Fibroblast of skin of left quadriceps (primary cell): ENCODE data around the gene SYF2.
"Not testable (repeated sequence)": the region's sequence is repeated elsewhere in the genome, so short reads cannot be mapped to it uniquely, and the experiment has no call there.

ENCODE experiments used
- DNase-seq, 2 experiments: peaks; one replicate each; pipeline ENCODE4 v3.0.0-alpha.2; 2013; ENCODE audit warnings: low read depth in 2 of 2

SYF2 gene

GRCh38 chr1:25206201-25206600, 26.1 kb downstream of the SYF2 start:
- no peak for DNase-seq

DNA sequence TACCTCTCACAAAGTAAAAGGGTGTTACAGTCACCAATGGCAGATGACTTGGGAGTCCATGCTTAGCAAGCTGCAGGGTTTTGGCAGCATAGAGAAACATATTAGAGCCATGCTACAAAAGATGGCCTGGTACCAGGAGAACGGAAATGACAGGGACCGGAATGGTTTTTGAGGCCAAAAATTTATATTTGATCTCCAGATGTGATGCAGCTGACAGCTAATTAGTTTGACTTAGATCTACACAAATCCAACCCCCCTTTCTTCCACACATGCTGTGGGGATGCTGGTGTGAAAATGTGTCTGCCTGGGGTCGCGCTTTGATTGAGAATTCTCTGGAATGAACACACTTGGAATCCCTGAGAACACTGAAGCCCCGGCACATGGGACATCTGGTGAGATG, 26.5 kb downstream of the SYF2 start:
- no peak for DNase-seq

- DNase-seq, result peak; percentile 71 to 72
Measured at GRCh38 chr1:25204797-25205480, 27.4 kb downstream of the SYF2 start.

- no peak for DNase-seq
Measured at GRCh38 chr1:25201006-25201405, 31.3 kb downstream of the SYF2 start.

DNA sequence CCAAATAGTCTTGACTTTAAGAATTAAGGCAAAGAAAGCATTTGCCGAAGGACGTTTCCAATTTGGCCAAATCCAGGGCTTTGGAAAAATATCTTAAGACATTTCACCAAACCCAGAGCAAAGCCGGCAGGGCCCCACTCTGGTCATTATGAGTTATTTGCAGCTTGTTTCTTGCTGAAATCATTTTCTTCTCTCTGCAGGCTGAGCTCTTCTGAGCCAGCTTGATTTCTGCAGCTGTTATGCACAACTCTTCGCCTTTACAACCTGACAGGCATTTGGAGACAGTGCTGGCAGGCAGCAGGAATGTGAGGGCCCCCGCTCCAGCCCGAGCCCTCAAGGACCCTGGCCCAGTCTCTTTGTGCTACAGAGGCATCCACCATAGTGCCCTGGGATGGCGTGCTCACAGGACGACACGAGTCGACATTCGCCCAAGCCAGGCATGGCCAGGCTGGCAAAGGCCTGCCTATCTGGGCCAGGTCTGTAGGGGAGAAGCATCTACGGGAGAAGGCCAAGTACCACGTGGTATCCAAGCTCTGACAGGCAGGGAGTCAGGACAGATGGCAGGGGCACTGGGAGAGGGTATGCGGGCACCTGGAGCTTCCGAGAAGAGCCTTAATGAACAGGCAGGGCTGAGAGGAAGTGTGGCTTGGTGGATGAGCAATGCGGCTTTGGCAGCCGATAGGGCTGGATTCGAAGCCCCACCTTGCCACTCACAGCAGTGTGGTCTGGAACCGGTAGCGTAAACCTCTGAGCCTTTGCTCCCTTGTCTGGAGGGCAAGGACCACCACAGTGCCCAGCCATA, 32.3 kb downstream of the SYF2 start:
- DNase-seq, result no peak

DNA sequence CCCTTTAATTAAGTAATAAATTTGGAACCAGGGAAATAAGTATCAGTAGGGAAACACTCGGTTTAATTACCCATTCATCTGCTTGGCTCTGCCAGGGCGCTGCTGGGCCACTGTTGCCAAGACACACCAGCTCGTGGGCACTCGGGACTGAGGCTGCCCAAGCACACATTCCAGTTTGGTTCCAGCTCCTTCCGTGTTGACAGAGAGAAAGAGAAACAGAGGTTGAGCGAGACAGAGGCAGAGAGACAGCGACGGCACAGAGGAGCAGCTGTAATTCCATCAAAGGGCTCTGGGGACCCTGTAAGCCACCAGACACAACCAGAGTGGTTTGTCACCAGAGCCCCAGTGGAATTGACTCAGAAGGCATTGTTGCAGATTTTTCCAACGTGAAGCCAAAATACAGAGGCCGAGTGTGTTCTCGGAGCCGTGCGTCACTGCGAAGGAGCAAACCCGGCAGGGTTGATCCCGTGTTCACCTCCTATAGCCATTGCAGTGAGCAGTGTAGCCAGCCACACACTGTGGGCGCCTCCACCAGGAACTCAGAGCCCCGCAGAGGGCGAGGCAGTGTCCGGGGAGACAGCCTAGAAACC, 33.5 kb downstream of the SYF2 start:
- no peak for DNase-seq

- no peak for DNase-seq
Measured at GRCh38 chr1:25197982-25198662, 34.2 kb downstream of the SYF2 start.

DNA sequence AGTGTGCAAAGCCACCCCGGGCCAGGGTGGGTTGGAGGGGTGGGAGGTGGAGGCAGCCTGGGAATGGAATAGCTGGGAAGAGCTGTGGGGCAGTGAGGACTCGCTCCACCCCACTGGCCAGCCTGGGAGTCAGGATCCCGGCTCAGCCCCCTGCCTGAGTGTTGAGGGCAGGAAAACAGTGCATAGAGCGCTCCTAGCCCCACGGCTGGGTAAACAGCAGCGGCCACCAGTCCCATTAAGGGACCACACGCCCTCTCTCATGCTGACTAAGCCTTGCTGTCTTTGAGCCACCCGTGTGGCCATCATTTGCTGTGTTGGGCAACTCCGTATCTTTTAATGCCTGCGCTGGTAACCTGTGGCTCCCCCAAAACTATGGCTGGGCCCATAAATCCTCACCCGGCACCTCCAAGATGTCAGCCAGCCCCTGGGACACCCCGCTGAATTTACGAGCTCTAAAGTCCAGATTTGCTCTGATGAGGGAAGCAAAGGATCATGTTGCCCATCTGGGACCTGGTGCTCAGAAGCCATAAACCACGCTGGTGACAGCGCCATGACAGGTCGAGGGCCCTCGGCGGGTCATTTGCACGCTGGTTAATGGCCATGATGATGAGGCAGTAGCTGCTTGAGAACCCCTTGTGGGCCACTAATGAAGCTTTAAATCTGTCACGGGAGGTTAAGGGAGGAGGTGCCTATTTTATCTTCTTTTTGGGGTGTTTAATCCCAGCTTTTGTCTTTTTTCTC, 34.9 kb downstream of the SYF2 start:
- DNase-seq, result no peak

DNA sequence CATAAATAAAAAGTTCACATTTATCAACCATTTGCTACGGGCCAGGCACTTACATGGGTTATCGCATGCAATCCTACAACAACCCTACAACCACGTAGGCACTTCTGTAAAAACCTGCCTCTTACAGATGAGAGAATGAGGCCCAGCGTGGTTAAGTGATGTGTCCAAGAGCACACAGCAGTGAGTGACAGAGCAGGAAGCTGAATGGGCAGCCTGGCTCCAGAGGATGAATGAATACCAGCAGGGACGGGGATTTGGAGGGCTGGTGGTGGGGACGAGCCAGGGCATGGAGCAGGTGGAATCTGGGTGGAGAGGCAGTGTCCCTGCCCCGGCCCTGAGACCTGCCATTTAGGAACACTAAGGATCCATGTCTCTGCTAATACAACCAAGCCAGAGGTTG, 35.5 kb downstream of the SYF2 start:
- no peak for DNase-seq

DNA sequence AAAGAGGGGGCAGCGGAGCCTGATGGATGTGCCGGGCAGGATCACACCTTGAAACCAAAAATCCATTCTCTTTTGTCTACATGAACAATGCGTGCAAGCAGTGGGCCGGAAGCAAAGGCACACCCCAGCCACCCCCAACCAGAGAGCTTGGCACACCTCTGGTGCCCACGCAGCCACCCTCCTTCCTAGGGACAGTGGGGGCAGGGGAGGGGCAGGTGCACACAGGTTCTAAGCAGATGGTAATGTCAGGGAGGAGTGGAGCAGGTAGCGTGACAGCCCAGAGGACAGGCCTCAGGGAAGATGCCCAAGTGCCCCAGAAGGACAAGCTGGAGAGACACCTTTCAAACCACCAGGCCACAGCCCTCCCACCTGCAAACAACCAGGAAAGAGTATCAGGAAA, 36.5 kb downstream of the SYF2 start:
- DNase-seq, result no peak

DNA sequence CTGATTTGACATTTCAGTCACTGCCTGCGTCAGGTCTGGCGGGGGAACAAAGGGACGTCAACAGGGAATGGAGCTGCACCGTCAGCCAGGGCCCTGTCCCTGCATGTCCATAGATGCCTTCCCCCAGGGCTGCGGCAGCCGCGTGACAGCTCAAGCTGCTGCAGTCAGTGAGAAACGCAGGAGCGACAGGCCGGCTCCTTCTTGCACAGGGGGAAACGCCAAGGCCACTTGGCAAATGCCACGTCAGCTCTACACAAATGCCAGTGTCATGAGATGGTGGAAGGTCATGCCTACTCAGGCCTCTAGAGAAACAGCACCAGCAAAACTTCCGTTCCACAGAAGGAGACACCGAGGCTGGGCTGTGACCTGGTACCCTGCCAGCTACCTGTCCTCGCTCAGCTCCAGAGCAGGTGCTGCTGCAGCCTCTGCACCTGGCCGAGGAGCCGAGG, 37.7 kb downstream of the SYF2 start:
- no peak for DNase-seq

DNA sequence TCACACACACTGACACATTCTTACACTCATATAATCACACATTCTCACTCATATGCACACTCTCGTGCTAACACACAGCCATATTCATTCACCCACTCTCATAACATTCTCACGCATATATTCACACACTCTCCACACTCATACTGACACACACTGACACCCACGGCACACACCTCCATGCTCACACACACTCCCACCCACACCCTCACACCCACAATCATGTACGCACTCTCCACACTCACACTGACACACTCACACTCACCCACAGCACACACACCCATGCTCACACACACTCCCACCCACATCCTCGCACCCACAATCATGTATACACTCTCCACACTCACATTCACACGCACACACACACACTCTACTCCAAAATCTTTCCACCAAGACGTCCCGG, 38.2 kb downstream of the SYF2 start:
- no peak for DNase-seq

GRCh38 chr1:25193229-25193628, 39.1 kb downstream of the SYF2 start:
- DNase-seq, result no peak

DNA sequence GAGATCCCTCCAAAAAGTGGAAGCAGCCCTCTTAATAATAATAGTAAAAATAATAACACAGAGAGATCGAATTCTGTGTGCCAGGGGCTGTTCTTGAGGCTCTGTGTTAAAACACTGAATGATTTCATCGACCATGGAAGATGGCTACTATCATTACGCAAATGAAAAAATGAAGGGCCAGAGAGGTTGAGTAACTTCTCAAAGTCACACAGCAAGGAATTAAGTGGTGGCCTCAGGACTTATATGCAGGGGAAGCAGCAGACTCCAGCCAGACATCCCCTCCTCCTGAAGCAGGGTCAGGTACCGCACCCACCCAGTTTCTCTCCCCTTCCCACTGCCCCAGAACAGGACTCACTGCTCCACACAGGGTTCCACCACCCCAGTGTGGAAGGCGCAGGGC, 40.1 kb downstream of the SYF2 start:
- no peak for DNase-seq

DNA sequence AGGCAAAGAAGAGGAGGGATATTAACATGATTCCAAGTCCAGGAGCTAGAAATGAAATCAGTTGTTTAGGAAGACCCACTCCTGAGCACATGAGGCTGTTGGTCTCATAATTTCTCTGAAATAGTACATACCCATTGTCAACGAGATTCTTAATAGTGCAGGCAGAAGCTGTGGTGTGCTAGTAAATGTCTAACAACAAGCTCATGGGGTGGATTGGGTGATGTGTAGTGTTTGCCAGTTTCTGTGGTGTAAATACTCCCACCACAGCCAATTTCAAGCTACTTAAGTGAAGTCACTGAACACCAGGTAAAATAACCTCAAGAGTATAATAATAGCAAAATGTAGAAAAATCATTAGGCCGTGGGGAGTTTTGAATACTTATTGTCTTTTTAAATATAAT, 42.0 kb downstream of the SYF2 start:
- no peak for DNase-seq

- DNase-seq, result not testable (repeated sequence)
Measured at GRCh38 chr1:25187904-25188303, 44.4 kb downstream of the SYF2 start.

DNA sequence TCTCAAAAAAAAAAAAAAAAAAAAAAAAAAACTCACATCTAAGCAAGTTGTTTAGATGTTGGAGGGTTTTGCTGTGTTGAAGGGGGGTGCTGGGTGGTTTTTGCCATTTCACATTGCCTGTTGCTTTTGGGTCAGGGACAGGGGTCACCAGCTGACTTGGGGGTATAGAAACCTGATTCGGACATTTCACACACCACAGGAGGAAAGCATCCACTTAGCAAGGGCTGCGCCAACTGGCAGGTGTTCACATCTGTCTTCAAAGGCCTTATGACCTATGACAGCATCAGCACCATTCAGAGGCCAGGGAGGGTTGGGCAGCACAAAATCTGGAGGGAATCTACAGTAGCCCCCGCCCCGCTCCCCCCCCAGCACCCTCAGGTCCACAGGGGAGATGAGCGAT, 45.2 kb downstream of the SYF2 start:
- DNase-seq, result no peak

GRCh38 chr1:25186161-25187007, 45.9 kb downstream of the SYF2 start:
- DNase-seq, result no peak

DNA sequence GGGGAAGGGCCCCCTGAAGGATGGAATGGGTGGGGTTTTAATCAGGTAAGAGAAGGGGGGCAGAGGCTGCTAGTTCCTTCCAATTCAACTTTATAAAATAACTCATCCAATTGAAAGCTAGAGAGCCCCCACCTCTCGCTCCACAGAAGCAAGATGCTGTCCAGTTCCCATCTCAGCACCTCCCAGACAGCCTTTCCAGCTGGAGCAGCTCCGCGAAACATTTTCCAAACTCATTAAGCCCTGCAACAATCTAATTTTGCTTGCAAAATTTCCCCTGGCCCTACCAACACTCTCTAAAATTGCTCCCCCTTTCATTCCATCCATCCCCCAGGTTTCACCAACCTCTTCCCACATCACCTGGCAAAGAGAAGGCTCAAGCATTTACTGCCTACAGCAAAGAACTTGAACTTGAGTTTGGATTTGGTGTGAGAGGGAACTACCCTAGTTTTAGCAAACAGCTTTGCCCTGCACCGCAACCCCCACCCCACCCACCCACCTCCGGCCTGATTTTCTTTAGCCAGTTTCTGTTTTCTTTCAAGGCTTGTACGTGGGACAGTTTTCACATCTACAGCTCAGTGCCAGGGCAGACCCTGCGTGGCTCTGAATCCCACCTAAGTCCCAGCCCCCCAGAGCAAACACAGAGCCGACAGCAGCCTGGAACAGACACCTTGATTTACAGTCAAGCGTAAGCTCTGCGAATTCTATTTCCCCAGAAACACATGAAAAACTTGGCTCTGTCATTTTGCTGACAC, 46.7 kb downstream of the SYF2 start:
- no peak for DNase-seq
